ENCODE measurements around the gene EID2. TPM values are rescaled to one million over a fixed set of nuclear protein-coding genes. Genes with fewer than 3 reads are reported as not detected.

Gene EID2
- 10 to 100 TPM; 22.1 to 24.9 (median 22.6) TPM for polyA plus RNA-seq

GRCh38 chr19:39539518-39540332, at the start of gene EID2:
TSS of gene EID2 (minus strand) at chr19:39540161. CDS start at chr19:39540079, 82 bp downstream.
- Mint-ChIP-seq H3K4me3 (peak within 1 kb of the TSS; percentile 95 to 98 (median 97)), H3K4me1 (peaks cover 36 to 44% of the 10 kb centered on the region in 2 donors)

GRCh38 chr19:39588066-39588465, 48.1 kb upstream of the EID2 start:
- Mint-ChIP-seq H3K4me3 (no peak overlapping the region), H3K9me3 (peaks cover 0 to 2% (median 0%) of the 10 kb centered on the region in 6 donors), H3K27ac (no peak overlapping the region), H3K27me3 (ENCODE audit: low read depth in 3 of 3) (peaks cover 5 to 20% (median 6%) of the 10 kb centered on the region in 3 donors), H3K36me3 (no peaks in the 10 kb centered on the region), H3K4me1 (no peaks in the 10 kb centered on the region)
- no peak for DNase-seq

More at GRCh38 chr19:39539518-39540332, at the start of gene EID2:
- H3K27ac Mint-ChIP-seq = peak within 1 kb of the TSS; percentile 91 to 98 (median 97)
- H3K36me3 Mint-ChIP-seq = no peaks in the 10 kb centered on the region
- peak; percentile 90 to 93 (median 92) for DNase-seq
- H3K9me3 Mint-ChIP-seq = no peaks in the 10 kb centered on the region
- peaks cover 9 to 17% (median 13%) of the 10 kb centered on the region in 3 donors for H3K27me3 Mint-ChIP-seq (ENCODE audit: low read depth in 3 of 3)

- H3K27ac Mint-ChIP-seq = no peak overlapping the region
- H3K4me1 Mint-ChIP-seq = no peaks in the 10 kb centered on the region
- no peaks in the 10 kb centered on the region for H3K36me3 Mint-ChIP-seq
- peaks cover 0 to 2% (median 0%) of the 10 kb centered on the region in 6 donors for H3K9me3 Mint-ChIP-seq
- no peak for DNase-seq
- H3K27me3 Mint-ChIP-seq (ENCODE audit: low read depth in 3 of 3) = peaks cover 5 to 20% (median 6%) of the 10 kb centered on the region in 3 donors
- no peak overlapping the region for H3K4me3 Mint-ChIP-seq
These were observed 47.5 kb upstream of the EID2 start for GRCh38 chr19:39587496-39587895.

- Mint-ChIP-seq H3K27me3 (ENCODE audit: low read depth in 3 of 3) (peaks cover 3 to 28% (median 10%) of the 10 kb centered on the region in 3 donors), H3K27ac (no peak overlapping the region), H3K4me3 (no peak overlapping the region), H3K4me1 (no peaks in the 10 kb centered on the region), H3K36me3 (no peaks in the 10 kb centered on the region), H3K9me3 (peaks cover 0 to 9% (median 4%) of the 10 kb centered on the region in 6 donors)
- no peak for DNase-seq
These were observed 43.1 kb upstream of the EID2 start for GRCh38 chr19:39582891-39583625.

- H3K27ac Mint-ChIP-seq = no peak overlapping the region
- H3K4me1 Mint-ChIP-seq = no peaks in the 10 kb centered on the region
- no peaks in the 10 kb centered on the region for H3K36me3 Mint-ChIP-seq
- no peak for DNase-seq
- H3K4me3 Mint-ChIP-seq = no peak overlapping the region
- peaks cover 0 to 12% (median 6%) of the 10 kb centered on the region in 6 donors for H3K9me3 Mint-ChIP-seq
- H3K27me3 Mint-ChIP-seq (ENCODE audit: low read depth in 3 of 3) = peaks cover 3 to 30% (median 14%) of the 10 kb centered on the region in 3 donors
These were observed 42.5 kb upstream of the EID2 start for GRCh38 chr19:39582442-39582841.

GRCh38 chr19:39568604-39569003, 28.6 kb upstream of the EID2 start:
- no peak overlapping the region for H3K4me3 Mint-ChIP-seq
- no peaks in the 10 kb centered on the region for H3K4me1 Mint-ChIP-seq
- H3K36me3 Mint-ChIP-seq = no peaks in the 10 kb centered on the region
- peaks cover 0 to 10% (median 5%) of the 10 kb centered on the region in 6 donors for H3K9me3 Mint-ChIP-seq
- H3K27ac Mint-ChIP-seq = no peak overlapping the region
- no peak for DNase-seq
- H3K27me3 Mint-ChIP-seq (ENCODE audit: low read depth in 3 of 3) = peaks cover 0 to 7% (median 5%) of the 10 kb centered on the region in 3 donors

GRCh38 chr19:39566064-39566463, 26.1 kb upstream of the EID2 start:
- no peaks in the 10 kb centered on the region for H3K4me1 Mint-ChIP-seq
- no peak overlapping the region for H3K27ac Mint-ChIP-seq
- no peak overlapping the region for H3K4me3 Mint-ChIP-seq
- H3K27me3 Mint-ChIP-seq (ENCODE audit: low read depth in 3 of 3) = peaks cover 0 to 5% (median 4%) of the 10 kb centered on the region in 3 donors
- H3K36me3 Mint-ChIP-seq = no peaks in the 10 kb centered on the region
- H3K9me3 Mint-ChIP-seq = no peaks in the 10 kb centered on the region
- no peak for DNase-seq

- Mint-ChIP-seq H3K9me3 (no peaks in the 10 kb centered on the region), H3K4me3 (no peak overlapping the region), H3K27ac (no peak overlapping the region), H3K36me3 (no peaks in the 10 kb centered on the region), H3K27me3 (ENCODE audit: low read depth in 3 of 3) (peaks cover 0 to 4% (median 3%) of the 10 kb centered on the region in 3 donors), H3K4me1 (peaks cover 6 to 11% of the 10 kb centered on the region in 2 donors)
- no peak for DNase-seq
These were observed 23.4 kb upstream of the EID2 start for GRCh38 chr19:39563408-39563807.

GRCh38 chr19:39558624-39559117, 18.7 kb upstream of the EID2 start:
- H3K36me3 Mint-ChIP-seq = no peaks in the 10 kb centered on the region
- peaks cover 0 to 4% (median 2%) of the 10 kb centered on the region in 3 donors for H3K27me3 Mint-ChIP-seq (ENCODE audit: low read depth in 3 of 3)
- H3K4me3 Mint-ChIP-seq = peak overlapping the region; percentile 62 to 80 (median 63)
- no peak for DNase-seq
- peak overlapping the region; percentile 29 to 87 (median 80) for H3K27ac Mint-ChIP-seq
- peaks cover 15 to 21% of the 10 kb centered on the region in 2 donors for H3K4me1 Mint-ChIP-seq
- no peaks in the 10 kb centered on the region for H3K9me3 Mint-ChIP-seq

- H3K36me3 Mint-ChIP-seq = no peaks in the 10 kb centered on the region
- peaks cover 0 to 4% (median 2%) of the 10 kb centered on the region in 3 donors for H3K27me3 Mint-ChIP-seq (ENCODE audit: low read depth in 3 of 3)
- peak overlapping the region; percentile 29 to 87 (median 80) for H3K27ac Mint-ChIP-seq
- no peak for DNase-seq
- H3K9me3 Mint-ChIP-seq = no peaks in the 10 kb centered on the region
- H3K4me3 Mint-ChIP-seq = peak overlapping the region; percentile 62 to 80 (median 63)
- peaks cover 15 to 21% of the 10 kb centered on the region in 2 donors for H3K4me1 Mint-ChIP-seq
These were observed 18.1 kb upstream of the EID2 start for GRCh38 chr19:39557811-39558623.

- H3K9me3 Mint-ChIP-seq = no peaks in the 10 kb centered on the region
- no peak overlapping the region for H3K27ac Mint-ChIP-seq
- H3K4me1 Mint-ChIP-seq = peaks cover 15 to 21% of the 10 kb centered on the region in 2 donors
- DNase-seq = no peak
- H3K4me3 Mint-ChIP-seq = no peak overlapping the region
- H3K27me3 Mint-ChIP-seq (ENCODE audit: low read depth in 3 of 3) = peaks cover 0 to 2% (median 0%) of the 10 kb centered on the region in 3 donors
- H3K36me3 Mint-ChIP-seq = no peaks in the 10 kb centered on the region
These were observed 15.9 kb upstream of the EID2 start for GRCh38 chr19:39555883-39556282.

- no peaks in the 10 kb centered on the region for H3K9me3 Mint-ChIP-seq
- no peak overlapping the region for H3K27ac Mint-ChIP-seq
- DNase-seq = no peak
- peaks cover 0 to 2% (median 0%) of the 10 kb centered on the region in 3 donors for H3K27me3 Mint-ChIP-seq (ENCODE audit: low read depth in 3 of 3)
- H3K36me3 Mint-ChIP-seq = no peaks in the 10 kb centered on the region
- H3K4me1 Mint-ChIP-seq = peaks cover 15 to 21% of the 10 kb centered on the region in 2 donors
- no peak overlapping the region for H3K4me3 Mint-ChIP-seq
These were observed 14.8 kb upstream of the EID2 start for GRCh38 chr19:39554701-39555311.

Data from immature natural killer cell (primary cell).